Stimulated activated CD8-positive, alpha-beta memory T cell treated with anti-CD3 and anti-CD28 coated beads, Interleukin-7, amount 100 ng/mL, for 24 hours (primary cell): ENCODE data around the gene TOM1L2.

Source experiments
- DNase-seq: peaks from one replicate; pipeline ENCODE4 v3.0.0-alpha.2; 2020; ENCODE audit warnings: low read depth

Gene TOM1L2

DNA sequence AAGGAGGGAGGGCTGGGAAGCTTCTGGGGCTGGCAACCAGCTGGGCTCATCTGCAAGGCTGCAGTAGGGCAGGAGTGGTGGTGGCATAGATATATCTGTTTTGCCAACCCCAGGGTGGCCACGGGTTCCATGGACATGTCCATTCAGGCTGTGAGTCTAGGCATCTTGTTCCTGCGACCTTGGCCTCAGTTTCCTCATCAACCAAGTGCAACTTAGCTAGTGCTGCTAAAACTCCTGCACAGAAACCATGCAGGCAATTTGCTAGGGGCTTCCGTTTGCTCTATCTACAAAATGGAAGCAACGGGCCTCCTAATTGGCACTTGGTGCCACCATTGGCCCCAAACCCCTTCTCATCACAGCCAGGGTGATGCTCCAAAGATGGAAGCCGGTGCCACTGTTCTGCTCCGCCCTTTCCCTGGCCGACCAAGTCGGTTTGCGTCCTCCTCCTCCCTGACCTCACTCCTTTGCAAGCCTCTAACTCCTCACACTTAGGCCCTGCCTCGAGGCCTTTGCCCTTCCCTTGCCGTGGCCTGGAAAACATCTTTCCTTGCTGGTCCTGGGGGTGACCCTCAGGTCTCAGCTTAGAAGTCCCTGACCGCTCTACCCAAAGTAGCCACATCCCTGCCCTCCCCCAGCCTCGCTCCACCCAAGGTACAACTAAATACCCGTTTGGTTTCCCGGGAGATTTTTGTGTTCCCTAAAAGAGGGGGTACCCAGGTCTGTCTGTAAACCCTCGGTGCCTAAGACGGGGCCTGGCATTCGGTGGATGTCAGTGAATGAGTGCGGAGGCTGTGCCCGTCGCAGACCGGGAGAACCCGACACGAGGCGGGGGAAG lies 136.6 kb downstream of the TOM1L2 start:
- no peak for DNase-seq

- no peak for DNase-seq
These were observed 137.2 kb downstream of the TOM1L2 start for GRCh38 chr17:17834974-17835373.

GRCh38 chr17:17833658-17834357 lies 138.4 kb downstream of the TOM1L2 start:
- DNase-seq = no peak

- DNase-seq = no peak
These were observed 140.2 kb downstream of the TOM1L2 start for GRCh38 chr17:17832032-17832363.

DNA sequence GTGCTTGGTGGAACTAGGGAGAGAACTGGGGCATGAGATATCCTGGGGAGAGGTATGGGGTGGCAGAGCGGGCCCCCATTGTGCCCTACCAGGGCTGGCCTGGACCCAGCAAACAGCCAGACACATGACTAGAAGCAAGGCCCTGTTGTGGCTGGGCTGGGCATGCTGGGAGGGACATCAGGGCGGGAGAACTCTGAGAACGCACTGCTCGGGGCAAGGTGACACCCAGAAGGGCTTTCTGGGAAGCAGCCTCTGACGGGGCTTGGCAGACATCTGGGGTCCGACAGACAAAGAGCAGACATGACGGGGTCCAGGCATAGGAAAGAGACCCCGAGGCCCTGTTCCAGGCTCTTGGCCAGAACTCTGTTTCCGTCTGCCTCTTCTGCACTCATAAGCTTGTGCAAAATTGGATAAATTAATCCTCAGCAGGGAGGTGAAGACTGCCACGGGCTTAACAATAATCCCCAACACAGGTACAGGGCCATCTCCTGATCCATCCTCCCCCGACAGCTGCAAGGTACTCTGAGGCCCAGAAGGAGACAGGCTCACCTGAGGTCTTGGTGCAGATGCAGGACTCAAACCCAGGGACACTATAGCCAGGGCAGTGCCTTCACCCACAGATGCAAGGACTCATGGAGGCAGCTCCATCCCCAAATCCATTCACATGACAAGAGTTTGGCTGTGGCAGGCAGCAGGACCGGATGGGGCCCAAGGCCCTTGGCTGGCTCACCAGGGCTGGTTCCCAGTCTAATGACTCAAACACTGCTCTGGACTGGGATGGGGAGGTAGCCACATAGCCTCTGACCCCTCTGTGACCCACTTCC lies 140.8 kb downstream of the TOM1L2 start:
- DNase-seq = no peak

DNA sequence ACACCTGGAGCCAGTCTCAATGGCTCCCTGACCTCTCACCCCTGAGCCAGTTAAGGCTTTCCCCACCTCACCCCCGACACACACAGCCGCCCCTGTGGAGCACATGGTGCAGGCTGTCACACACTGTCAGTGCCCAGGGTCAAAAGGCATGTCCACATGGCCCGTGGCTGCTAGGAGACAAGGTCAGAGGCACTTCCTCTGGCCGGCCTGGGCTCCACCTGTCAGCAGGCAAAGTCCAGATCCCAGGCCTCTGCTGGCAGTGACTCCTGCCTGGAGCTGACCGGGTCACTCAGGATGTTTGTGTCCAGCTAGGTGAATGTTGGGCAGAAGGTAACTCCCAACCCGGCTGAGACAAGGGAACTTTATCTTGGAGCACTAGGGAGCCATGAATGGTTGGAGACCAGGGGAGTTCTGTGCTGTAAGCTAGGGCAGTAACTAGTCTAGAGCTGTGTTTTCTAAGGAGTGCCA lies 141.4 kb downstream of the TOM1L2 start:
- no peak for DNase-seq

- no peak for DNase-seq
These were observed 142.0 kb downstream of the TOM1L2 start for GRCh38 chr17:17830269-17830567.

DNA sequence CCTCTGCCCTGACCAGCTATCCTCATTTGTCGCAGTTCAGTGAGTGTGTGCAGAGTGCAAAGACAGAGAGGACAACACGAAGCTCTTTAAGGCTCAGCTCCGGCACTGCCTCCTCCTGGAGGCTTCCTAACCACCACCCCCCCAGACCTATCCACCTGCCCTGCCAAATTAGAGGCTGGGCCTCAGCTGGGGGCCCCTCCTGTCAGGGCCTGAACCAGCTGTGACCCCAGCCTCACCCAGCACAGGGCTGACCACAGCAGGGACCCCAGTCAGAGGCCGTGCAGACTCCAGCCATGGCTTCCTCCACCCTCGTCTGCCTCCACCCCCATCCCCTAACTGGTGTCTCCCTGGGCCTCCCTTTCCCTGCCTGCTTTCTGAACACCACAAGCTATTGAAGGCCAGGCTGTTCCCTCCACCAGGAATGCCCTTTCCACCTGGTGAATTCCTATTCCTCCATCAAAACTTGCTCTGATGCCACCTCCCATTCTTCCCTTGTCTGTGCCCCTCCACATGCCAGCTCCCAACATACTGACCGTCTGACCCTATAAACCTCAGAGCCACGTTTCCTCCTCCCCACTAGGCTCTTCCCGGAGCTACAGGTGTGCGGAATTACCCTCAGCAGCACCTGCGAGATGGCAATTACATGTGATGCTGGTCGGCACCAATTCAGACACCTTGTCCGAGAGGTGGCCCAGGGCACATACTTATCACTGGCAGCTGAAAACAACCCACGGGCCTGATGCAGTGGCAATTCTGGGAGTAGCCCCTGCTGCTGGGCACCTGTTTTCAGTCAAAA lies 144.2 kb downstream of the TOM1L2 start:
- no peak for DNase-seq

DNA sequence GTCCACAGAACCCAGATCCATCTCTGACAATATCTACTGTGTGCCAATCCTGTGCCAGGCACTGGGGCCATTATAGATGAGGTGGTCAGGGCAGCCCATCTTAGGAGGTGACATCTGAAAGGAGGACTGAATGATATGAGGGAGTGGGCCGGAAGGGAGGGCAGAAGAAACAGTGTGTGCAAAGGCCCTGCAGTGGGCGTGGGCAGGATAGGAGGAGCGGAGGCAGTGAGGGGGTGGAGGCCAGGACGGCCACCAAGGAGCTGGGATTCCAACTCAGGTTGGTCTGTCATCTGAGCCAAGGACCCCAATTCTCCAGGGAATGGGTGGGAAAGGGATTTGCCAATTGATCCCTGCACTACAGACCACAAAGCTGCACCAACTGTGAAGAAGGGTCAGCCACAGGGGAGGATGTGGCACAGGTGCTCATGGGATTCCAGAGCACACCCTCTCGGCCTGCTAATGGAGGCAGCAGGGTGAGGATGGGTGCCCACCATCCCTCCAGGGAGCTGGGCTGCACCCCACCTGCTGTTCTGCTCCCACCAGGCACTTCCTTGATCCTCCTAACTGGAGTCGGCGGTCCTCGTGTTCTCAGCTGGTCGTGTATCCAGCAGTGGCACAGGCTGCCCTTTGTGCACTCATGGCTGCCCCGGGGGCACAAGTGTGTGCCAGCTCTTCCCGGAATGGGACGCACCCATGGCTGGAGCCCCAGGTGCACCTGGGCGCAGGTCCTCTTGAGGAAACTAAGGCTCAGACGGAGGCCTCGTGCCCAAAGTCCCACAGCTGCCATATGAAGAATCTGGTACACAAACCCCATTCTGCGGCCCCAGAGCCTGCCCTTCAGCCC lies 145.0 kb downstream of the TOM1L2 start:
- no peak for DNase-seq

- DNase-seq = no peak
These were observed 145.9 kb downstream of the TOM1L2 start for GRCh38 chr17:17826342-17826713.

DNA sequence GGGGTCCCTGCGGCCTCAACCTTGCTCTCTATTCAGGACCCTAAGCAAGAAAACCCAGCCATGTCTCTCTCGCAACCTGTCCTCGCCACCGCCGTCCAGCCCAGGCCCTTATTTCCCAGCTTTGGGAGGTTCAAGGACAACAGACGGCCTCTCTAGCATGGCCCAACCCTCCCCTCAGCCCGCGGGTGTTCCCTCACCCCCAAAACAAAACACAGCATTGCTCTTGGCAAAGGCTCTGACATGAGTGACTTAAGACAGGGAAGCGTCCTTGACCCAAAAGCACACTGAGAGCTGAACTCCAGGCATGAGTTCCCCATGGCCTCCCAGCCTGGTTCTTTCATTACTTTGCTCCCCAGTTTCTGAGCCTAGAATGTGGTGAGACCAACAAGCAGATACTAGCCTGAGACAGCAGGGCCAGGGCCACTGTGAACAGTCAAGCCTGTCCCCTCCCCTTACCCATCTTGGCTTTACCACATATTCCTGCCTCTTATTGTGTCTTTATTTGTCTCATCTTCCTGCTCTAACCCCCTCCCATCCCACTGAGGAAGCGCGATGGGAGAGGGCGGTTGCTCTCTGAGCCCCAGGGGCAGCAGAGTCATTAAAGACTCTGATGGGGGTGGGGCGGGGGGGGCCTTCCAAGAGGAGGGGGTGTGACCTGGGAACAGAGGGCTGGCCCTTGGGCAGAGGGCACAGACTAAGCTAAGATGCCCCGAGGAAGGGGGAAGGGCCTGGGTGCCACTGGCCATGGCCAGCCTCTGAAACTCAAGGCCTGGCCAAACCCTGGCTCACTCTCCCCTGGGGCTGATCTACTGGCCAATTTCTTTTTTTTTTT lies 147.2 kb downstream of the TOM1L2 start:
- no peak for DNase-seq

DNA sequence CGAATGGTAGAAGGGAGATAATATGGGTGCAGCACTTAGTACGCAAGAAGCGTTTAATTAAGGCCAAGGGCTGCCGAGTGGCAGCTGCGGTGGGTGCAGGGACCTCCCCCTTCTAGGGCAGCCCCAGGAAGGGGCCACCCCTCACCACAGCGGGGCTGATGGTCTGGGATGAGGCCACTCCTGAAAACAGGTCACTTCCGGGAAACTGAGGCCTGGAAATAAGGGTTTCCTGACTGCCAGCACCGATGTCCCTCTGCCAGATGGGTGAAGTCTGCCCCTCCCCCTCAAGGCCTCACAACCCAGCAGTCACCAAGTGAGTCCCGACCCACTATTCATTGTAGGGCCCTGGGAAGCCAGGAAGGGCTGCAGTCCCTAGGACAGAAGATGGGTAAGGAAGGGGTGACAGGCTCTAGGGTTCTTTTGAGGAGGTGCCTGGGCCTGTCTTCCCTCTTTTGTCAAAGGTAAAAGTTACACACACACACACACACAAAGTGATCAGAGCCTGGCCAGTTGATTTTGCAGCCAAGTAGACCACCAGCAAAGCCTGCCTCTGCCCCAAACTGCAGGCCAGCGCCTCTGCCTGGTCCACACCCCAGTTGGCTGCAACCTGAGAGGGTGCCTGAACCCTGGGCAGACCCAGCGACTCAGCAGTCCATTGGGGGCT lies 147.9 kb downstream of the TOM1L2 start:
- DNase-seq = no peak

- DNase-seq = no peak
These were observed 148.6 kb downstream of the TOM1L2 start for GRCh38 chr17:17823433-17824118.

- DNase-seq = no peak
These were observed 149.6 kb downstream of the TOM1L2 start for GRCh38 chr17:17822616-17823015.

- no peak for DNase-seq
These were observed 150.0 kb downstream of the TOM1L2 start for GRCh38 chr17:17822189-17822588.

DNA sequence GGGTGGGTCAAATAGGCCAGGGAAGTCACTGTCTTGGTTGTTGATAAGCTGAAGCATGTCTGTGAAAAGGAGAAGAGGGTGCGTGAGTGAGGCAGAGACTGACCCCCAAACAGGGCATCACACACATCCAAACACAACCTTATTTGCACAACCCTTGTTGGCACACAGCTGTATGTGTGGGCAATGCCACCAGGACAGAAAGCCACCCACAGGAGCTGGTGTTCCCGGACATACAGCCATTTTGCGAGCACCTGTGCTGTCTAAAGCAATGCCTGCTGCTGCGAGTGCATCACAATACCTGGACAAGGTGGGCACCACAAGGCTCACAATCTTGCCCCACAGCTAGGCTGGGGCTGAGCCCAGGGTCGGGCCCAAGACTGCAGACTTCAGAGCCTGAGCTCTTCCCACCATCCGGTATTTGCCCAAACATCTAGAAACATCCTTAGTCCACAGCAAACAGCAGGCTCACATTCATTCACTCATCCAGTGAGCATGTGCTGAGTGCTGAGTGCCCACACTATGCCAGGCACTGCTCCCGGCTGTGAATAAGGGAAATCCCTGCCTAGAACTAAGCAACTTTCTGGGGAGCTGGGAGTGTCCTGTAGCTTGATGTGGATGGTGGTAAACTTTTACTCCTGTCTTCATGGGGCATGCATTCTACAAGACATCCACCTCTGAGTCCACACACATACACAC lies 151.6 kb downstream of the TOM1L2 start:
- no peak for DNase-seq

GRCh38 chr17:17820046-17820445 lies 152.2 kb downstream of the TOM1L2 start:
- no peak for DNase-seq

GRCh38 chr17:17819561-17819995 lies 152.6 kb downstream of the TOM1L2 start:
- peak; percentile 39 for DNase-seq
